Measurements from ENCODE around the gene CEP112.
"Not testable (repeated sequence)": the region's sequence is repeated elsewhere in the genome, so short reads cannot be mapped to it uniquely, and the experiment has no call there.

Gene CEP112

GRCh38 chr17:66149562-66149961, 42.4 kb downstream of the CEP112 start:
- DNase-seq = no peak

GRCh38 chr17:66146394-66146793, 45.5 kb downstream of the CEP112 start:
- DNase-seq = no peak

- no peak for DNase-seq
These were observed 48.2 kb downstream of the CEP112 start for GRCh38 chr17:66143657-66144282.

DNA sequence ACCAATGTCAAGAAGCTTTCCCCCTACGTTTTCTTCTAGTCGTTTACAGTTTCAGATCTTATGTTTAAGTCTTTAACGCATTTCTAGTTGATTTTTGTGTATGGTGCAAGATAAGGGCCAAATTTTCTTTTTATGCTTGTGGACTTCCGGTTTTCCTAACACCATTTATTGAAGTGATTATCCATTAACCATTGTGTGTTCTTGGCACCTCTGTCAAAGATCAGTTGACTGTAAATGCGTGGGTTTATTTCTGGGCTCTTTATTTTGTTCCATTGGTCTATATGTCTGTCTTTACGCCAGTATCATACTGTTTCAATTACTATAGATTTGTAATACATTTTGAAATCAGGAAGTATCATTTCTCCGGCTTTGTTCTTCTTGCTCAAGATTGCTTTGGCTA, 49.5 kb downstream of the CEP112 start:
- DNase-seq = no peak

- DNase-seq = no peak
These were observed 53.8 kb downstream of the CEP112 start for GRCh38 chr17:66138120-66138519.

DNA sequence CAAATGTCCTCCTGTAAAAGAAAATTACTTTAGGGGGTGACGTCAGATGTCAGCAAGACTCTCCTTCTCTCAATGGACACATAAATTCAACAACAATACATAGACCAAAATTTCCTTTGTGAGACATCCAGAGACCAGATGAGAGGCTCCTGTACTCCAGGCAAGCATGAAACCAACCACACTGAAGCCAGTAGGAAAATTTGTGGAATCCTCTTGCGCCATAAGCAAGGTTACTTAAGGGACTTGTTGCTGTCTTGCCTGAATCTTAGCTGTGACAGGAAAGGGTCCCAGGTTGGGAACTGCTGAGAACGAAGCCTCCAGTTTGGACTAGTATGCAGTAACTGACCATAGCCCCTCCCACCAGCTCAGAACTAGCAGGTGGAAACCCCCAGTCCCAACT, 56.0 kb downstream of the CEP112 start:
- DNase-seq = no peak

DNA sequence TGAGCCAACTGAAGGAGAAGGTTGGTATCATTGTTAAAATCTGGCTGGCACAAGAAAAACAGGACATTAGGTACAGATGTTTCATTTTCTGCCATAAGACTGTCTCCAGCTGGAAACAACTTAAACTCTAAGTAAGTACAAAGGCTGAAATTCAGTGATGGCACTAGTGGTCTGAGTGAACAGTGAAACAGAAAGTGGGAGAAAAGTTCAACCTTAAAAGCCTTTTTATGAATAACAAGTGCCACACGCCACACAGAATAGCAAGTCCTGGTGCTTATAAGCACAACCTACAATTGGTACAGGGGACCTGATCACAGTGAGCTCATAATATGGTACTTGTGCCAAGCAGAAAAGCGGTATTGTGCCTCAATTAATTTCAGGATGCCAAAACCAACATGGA, 56.7 kb downstream of the CEP112 start:
- no peak for DNase-seq

- no peak for DNase-seq
These were observed 62.2 kb downstream of the CEP112 start for GRCh38 chr17:66129759-66130158.

DNA sequence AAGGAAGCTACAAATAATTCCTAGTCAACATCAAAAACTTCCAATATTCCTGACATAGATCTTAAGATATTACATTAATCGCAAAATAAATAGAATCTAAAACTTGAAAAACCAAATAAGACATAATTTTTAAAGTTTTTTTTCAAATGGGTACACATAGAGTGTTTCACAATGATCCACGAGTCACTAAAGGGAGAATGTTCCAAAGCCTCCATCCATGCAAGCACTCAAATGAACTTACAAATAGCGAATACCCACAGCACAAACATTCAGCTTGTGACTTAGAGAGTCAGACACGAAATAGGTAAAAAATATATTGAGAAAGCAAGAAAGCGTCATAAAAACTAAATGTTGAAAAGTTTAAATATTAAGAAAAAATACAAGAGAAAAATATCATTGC, 65.7 kb downstream of the CEP112 start:
- DNase-seq = no peak

GRCh38 chr17:66123163-66123562, 68.8 kb downstream of the CEP112 start:
- no peak for DNase-seq

GRCh38 chr17:66115246-66115645, 76.7 kb downstream of the CEP112 start:
- DNase-seq = no peak

- DNase-seq = no peak
These were observed 77.3 kb downstream of the CEP112 start for GRCh38 chr17:66114609-66115008.

DNA sequence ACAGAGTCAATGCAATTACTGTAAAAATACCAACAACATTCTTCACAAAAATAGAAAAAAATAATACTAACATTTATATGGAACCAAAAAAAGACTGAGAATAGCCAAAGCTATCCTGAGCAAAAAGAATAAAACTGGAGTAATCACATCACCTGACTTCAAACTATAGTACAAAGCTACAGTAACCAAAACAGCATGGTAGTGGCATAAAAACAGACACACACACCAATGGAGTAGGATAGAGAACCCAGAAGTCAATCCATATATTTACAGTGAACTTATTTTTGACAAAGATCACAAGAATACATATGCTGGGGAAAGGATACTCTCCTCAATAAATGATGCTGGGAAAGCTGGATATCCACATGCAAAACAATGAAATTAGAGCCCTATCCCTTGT, 84.2 kb downstream of the CEP112 start:
- DNase-seq = no peak

GRCh38 chr17:66098040-66098439, 93.9 kb downstream of the CEP112 start:
- no peak for DNase-seq

GRCh38 chr17:66094727-66095126, 97.2 kb downstream of the CEP112 start:
- DNase-seq = no peak

- DNase-seq = no peak
These were observed 100.4 kb downstream of the CEP112 start for GRCh38 chr17:66091445-66092080.

DNA sequence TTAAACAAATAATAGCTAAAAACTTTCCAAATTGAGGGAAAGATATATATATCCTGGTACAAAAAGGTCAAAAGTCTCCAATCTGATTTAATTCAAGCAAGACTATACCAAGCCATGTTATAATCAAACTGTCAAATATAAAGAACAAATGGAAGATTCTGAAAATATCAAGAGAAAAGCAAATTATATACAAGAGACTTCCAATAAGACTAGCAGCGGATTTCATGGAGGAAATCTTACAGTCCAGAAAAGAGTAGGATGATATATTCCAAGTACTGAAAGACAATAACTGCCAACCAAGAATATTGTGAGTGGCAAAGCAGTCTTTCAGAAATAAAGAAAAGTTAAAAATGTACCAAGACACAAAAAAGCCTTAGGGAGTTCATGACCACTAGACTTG, 102.2 kb downstream of the CEP112 start:
- DNase-seq = no peak

DNA sequence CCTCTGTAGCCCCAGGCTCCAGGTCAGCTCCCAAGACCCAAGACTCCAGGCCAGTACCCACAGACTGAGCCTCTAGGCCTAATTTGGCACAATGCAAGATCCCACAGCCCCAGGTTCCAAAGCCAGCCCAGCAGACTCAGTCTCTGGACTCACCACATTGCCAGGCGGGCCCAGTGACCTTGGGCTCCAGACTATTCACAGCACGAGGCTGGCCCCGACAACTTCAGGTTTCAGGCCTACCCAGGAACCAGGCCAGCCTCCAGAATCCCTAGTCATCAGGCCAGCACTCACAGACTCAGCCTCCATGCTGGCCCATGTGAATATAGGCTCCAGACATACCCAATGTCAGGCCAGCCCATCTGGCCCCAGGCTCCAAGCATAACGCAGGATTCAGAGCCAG, 103.8 kb downstream of the CEP112 start:
- no peak for DNase-seq

DNA sequence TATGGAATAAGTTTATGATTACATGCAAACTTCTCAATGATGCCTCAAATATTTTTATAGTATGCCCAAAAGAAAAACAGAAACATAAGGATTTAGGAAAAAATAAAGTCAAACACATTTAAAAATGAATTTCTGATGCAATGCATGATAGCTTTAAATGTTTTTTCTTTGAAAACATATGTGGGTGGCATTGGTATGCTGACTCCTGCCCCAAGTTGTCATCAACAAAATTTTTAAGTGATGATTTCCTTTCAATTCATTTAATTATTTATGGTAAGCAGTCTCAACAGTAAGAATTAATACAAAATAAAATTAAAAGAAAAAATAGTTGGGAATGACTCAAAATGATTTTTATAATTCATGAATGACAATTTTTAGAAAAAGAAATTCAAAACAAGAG, 104.9 kb downstream of the CEP112 start:
- DNase-seq = no peak

GRCh38 chr17:66085221-66085620, 106.7 kb downstream of the CEP112 start:
- DNase-seq = no peak

- not testable (repeated sequence) for DNase-seq
These were observed 111.3 kb downstream of the CEP112 start for GRCh38 chr17:66080670-66081069.

- no peak for DNase-seq
These were observed 115.3 kb downstream of the CEP112 start for GRCh38 chr17:66076546-66077190.

DNA sequence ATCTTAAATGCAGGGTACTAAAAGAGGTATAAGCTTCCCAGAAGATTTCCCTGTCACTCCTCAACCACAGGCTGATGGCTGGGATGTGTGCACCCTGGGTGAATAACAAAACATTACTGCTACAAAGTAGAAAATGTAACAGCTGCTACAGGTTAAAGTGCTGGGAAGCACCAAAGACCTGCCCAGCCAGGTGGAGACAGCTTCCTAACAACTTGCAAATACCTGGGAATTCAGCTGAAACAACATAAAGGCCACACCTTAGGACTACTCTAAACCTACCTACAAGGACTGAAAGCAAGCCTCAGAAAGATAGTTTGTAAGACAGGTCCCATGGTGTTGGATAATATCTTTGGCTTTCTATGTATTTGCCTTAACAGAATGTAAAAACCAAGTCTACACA, 118.5 kb downstream of the CEP112 start:
- no peak for DNase-seq

DNA sequence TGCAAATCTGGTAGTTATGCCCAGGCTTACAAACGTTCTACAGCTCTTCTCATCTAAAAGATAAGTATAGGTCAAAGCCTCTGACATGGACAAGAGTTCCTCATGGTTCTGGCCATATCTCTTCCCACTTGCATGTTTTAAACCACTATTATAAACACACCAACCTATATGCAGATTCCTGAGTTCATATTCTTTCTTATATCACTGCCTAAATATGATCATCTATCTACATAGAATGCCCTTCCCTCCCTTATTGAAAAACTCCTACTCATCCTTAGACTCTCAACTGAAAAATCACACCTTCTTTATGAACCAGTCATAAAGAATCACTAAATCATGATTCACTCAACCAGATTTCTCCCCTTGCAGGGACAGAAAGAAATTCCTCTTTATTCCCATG, 128.2 kb downstream of the CEP112 start:
- no peak for DNase-seq

DNA sequence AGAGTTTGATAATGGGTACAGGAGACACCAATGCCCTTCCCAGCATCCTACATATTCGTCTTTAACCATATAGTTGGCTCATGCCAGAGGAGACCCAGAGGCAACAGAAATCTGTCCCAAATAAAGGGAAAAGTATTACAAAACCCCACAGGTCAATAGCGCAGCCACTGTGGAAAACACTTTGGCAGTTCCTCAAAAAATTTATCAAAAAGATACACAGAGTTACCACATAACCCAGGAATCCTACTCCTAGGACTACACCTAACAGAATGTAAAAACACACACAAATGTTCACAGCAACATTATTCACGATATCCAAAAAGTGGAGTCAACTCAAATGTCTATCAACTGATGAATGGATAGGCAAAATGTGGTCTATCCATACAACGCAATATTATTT, 135.8 kb downstream of the CEP112 start:
- DNase-seq = no peak

Data from NCI-H446 (cell line).